Left forelimb (tissue), 1 donor: ENCODE data around the gene ELMO1.

Experiments used
- DNase-seq: peaks from one replicate; pipeline ENCODE4 v3.0.0-alpha.2; 2018; ENCODE audit warnings: low spot score

Gene ELMO1

GRCh38 chr7:37408291-37409228 is 40.1 kb downstream of the ELMO1 start:
- no peak for DNase-seq

- no peak for DNase-seq
Measured at GRCh38 chr7:37405603-37406122, 43.0 kb downstream of the ELMO1 start.

GRCh38 chr7:37405128-37405527 is 43.5 kb downstream of the ELMO1 start:
- DNase-seq = no peak

GRCh38 chr7:37399876-37400421 is 48.7 kb downstream of the ELMO1 start:
- DNase-seq = no peak

- no peak for DNase-seq
Measured at GRCh38 chr7:37398403-37398802, 50.3 kb downstream of the ELMO1 start.

GRCh38 chr7:37395618-37396259 is 52.9 kb downstream of the ELMO1 start:
- DNase-seq = no peak

GRCh38 chr7:37394158-37394557 is 54.5 kb downstream of the ELMO1 start:
- no peak for DNase-seq

GRCh38 chr7:37393476-37393875 is 55.2 kb downstream of the ELMO1 start:
- DNase-seq = no peak

GRCh38 chr7:37392673-37393017 is 56.0 kb downstream of the ELMO1 start:
- no peak for DNase-seq

- DNase-seq = no peak
Measured at GRCh38 chr7:37391791-37392672, 56.6 kb downstream of the ELMO1 start.

- no peak for DNase-seq
Measured at GRCh38 chr7:37390114-37390513, 58.5 kb downstream of the ELMO1 start.

GRCh38 chr7:37388811-37389210 is 59.9 kb downstream of the ELMO1 start:
- DNase-seq = no peak

GRCh38 chr7:37385787-37386186 is 62.9 kb downstream of the ELMO1 start:
- no peak for DNase-seq

- DNase-seq = no peak
Measured at GRCh38 chr7:37382546-37383088, 66.0 kb downstream of the ELMO1 start.

GRCh38 chr7:37380831-37381230 is 67.8 kb downstream of the ELMO1 start:
- no peak for DNase-seq

GRCh38 chr7:37379546-37380277 is 69.0 kb downstream of the ELMO1 start:
- no peak for DNase-seq

GRCh38 chr7:37377231-37377630 is 71.4 kb downstream of the ELMO1 start:
- no peak for DNase-seq

GRCh38 chr7:37376386-37376785 is 72.3 kb downstream of the ELMO1 start:
- no peak for DNase-seq

- DNase-seq = no peak
Measured at GRCh38 chr7:37372750-37373149, 75.9 kb downstream of the ELMO1 start.

GRCh38 chr7:37371755-37372154 is 76.9 kb downstream of the ELMO1 start:
- no peak for DNase-seq

GRCh38 chr7:37369906-37370305 is 78.8 kb downstream of the ELMO1 start:
- DNase-seq = no peak
